Dedifferentiated amniotic fluid mesenchymal stem cell (primary cell): ENCODE data around the gene TMEM40.
"Not testable (repeated sequence)": the region's sequence is repeated elsewhere in the genome, so short reads cannot be mapped to it uniquely, and the experiment has no call there.

Experiments
- DNase-seq: peaks from one replicate; pipeline ENCODE4 v3.0.0-alpha.2; 2016; ENCODE audit errors: extremely low spot score

The TMEM40 gene, protein sequence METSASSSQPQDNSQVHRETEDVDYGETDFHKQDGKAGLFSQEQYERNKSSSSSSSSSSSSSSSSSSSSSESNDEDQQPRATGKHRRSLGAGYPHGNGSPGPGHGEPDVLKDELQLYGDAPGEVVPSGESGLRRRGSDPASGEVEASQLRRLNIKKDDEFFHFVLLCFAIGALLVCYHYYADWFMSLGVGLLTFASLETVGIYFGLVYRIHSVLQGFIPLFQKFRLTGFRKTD

DNA sequence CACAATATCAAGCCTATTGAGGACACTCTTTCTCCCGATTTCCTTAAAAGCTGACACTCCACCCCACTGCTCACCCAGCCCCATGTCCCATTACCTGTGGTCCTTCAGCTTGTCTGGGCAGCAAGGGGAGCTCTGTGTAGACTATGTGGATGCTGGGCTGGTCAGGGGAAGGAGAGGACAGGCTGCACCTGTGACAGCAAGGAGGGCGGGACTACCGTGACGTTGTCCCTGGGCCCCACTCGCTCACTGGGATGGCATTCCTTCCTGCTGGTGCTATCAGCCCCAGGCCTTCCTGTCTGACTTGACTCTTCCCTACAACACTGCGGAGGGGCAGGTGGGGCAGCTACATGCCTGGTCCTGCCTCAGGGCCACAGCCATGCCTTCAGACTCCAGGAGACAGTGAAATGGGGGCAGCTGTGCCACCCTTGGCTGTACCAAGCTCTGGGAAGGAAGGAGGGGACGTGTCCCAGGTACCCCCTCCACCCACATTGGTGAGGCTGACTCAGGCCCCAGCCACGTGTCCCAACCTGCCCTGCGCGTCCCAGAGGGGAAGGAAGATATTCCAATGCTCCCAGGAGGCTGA, at the start of gene TMEM40:
Gene TMEM40, minus strand, starts transcription at position 163 of the 583 bp plus-strand sequence. CDS start 9,427 bp downstream, outside the sequence.
- DNase-seq: no peak

DNA sequence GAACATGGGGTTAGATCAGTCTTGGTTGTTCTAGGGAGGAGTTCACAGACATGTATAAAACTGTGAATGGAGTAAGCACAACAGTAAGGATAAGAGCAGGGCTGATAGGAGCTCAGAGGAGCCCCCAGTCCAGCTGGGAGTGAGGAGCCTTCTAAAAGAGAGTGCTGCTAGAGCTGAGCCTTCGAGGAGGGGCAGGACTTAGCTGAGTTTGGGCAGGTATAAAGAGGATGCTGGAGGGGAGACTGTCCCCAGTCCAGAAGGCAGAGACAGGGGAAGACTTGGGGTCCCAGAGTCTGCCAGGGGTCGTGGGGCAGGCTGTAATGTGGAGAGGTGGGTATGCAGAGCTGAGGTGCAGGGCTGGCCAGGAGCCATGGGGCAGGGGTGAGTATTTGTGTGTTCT, 49.5 kb upstream of the TMEM40 start:
- no peak for DNase-seq

DNA sequence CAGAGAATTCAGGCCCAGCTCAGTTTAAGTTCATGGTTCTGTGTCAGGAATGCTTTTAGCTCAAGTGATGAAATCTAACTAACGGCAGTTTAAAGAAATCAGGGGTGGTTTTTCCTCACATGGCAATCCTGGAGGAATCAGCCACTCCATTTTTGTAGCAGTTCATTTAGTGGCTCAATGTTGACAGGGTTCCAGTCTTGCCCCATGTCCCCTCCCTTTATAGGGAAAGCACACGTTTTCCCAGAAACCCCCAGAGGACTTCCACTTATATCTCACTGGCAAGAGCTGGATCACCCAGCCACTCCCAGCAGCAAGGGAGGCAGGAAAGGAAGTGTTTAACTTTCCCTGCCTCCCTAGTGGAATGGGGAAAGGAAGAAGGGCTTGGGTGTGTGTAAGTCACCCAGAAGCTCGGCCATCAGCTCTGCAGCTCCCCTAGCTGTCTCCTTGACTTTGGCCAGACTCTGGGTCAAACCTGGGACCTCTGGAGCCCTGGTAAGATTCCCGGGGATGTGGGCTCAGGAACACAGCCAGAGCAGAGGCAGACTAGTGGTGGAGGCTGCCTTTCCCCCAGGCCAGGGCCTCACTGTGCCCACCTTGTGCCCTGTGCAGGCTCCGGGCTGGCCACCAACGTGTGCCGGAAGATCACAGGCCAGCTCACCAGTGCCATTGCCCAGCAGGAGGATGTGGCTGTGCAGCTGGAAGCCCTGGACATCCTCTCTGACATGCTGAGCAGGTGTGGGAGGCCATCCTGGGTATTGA, 48.7 kb upstream of the TMEM40 start:
- DNase-seq: no peak

DNA sequence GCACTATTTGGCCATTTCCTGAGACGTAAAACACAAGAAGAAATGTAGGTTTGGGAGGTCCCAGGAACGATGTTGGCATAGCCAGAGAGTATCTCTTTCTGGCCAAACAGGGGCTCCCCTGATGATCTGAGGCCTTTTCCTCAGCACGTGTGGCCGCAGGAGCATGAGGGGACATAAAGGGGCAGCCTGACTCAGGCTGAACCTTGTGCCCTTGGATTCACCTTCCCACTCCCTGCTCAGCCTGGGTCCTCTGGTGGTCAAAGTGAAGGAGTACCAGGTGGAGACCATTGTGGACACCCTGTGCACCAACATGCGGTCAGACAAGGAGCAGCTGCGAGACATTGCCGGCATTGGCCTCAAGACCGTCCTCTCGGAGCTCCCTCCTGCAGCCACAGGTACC, 48.0 kb upstream of the TMEM40 start:
- DNase-seq: no peak

DNA sequence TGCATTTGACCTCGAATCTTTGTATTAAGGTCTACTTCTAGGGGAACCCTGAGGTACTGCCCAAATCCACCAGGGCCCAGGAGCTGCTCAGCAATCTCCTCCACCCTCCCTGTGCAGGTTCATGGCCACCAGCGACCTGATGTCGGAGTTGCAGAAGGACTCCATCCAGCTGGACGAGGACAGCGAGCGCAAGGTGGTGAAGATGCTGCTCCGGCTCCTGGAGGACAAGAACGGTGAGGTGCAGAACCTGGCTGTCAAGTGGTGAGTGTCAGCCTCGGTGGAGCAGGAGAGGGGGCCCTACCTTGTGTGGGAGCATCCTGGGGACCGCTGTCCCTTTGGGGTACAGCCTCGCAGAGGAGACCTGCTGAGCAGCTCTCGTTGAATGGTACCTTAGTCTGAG, 44.3 kb upstream of the TMEM40 start:
- DNase-seq: no peak

DNA sequence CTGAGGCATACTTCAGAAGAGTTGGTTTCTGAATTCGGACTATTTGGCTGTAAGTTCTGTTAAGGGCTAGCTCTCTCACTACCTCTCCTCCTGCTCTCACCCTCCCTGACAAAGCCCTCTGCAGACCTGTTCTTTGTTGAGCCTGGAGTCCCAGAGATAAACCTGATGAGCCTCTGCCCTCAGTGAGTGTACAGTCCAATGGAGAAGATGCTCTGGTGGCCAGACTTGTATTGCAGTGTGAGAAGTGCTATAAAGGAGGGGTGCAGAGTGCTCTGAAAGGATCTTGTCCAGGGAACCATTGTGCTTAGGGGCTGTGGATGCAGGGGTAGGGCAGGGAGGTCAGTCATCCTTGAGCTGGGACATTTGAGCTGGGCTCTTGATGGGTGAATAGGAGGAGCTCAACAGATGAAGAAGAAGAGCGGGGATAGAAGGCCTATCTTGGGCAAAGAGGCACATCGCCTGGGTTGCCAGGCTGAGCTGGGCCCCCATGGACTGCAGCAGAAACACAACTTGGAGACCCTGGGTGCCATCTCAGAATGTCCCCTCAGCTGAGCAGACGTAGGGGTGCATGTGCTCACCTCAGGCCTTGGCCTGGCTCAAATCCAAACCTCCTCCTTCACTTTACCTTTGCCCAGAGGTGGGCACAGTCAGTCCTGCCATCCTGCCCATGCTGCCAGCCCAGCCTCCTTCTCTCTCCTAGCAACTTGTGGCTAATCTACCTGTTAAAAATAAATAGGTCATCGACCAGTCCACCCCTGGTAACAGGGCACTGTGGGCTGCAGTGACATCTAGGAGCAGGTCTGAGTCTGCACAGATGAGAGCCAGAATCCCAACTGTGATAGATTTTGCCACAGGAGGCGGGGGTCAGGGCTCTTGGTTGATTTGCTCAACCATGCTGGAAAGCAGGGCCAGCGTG, 40.7 kb upstream of the TMEM40 start:
- DNase-seq: no peak

DNA sequence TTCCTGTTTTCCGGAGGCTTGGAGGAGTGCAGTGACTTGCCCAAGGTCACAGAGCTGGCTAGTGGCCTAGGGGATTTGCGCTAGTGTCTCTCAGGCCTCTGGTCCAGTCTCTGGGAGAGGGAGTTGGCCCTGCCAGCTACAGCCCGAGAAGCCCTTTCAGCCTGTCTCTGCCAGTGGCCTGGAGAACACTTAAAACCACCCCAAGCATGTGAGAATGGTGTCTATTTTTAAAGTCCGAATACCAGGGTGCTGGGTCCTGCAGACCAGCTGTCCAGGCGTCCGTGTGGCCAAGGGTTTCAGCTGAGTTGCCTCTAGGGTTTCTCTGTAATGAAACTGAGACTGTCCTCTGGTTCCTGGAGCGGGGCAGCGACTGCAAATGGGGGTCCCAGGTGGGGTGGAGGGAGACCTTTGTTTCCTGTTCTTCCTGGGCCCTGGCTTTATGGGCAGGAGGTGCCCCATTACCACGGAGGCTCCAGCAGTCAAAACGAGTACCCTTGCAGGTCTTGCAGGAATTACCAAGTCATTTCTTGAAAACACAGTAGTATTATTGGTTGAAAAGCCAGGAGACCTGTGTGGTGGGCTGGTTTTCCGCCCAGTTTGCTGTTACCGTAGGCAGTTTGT, 39.6 kb upstream of the TMEM40 start:
- DNase-seq: no peak

DNA sequence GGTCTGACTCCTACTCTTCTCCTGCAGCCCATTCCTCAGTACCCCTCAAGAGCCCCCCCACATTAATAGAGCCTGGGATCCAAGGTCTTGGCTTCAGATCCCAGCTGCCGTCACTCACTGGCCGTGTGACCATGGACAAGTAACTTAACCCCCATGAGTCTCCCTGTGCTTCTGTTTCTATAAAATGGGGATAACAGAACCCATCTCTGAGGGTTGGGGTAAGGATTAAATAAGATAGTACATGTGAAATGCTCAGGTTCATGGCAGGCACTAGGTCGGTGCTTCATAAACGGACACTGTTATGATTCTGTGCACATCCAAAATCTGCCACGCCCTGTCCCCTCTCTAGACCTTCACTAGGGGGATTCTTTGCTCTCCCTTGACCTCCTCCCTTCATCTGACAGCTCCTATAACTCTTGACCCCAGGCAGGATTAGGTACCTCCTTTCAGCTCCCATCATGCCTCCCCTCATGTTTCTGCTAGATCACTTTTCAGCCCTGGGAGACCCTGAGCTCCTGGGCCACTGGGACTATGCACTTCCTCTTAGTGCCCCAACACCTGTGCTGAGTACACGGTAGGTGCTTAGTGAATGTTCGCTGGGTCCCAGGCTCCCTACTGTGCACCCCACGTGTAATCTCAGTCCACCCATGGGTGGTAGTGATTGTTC, 39.0 kb upstream of the TMEM40 start:
- DNase-seq: no peak

DNA sequence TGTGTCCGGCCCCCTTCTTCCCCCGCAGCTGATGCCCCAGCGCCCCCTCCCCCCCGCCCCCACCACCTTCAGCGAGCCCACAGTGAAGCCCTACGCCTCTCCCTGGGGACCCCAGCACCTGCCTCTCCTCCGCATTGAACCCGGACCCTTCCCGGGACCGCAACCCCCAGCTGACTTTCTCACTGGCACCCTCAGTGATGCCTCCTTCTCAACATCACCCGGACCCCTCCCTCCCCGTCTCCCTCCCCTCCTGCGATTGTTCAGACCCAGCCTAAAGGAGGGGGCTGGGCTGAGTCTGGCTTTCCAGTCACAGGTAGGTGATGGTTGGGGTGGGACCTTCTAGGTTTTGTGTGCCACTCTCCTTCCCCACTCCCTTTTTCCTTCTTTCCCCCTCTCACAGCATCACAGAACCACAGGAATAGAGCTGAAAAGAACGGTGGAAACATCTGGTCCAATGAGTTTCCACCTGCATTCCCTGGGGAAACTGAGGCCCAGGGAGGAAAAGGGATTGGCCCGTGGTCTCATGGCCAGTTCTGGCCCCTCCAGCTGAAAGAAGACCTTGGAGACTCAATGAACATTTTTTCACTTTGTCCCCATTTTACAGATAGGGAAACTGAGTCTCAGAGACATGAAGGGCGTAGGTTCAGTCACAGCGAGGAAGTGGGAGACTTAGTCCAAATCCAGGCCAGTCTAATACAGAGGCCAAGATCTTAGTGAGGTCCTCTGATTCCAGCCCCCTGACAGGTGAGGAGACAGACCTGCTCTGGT, 38.2 kb upstream of the TMEM40 start:
- DNase-seq: no peak

DNA sequence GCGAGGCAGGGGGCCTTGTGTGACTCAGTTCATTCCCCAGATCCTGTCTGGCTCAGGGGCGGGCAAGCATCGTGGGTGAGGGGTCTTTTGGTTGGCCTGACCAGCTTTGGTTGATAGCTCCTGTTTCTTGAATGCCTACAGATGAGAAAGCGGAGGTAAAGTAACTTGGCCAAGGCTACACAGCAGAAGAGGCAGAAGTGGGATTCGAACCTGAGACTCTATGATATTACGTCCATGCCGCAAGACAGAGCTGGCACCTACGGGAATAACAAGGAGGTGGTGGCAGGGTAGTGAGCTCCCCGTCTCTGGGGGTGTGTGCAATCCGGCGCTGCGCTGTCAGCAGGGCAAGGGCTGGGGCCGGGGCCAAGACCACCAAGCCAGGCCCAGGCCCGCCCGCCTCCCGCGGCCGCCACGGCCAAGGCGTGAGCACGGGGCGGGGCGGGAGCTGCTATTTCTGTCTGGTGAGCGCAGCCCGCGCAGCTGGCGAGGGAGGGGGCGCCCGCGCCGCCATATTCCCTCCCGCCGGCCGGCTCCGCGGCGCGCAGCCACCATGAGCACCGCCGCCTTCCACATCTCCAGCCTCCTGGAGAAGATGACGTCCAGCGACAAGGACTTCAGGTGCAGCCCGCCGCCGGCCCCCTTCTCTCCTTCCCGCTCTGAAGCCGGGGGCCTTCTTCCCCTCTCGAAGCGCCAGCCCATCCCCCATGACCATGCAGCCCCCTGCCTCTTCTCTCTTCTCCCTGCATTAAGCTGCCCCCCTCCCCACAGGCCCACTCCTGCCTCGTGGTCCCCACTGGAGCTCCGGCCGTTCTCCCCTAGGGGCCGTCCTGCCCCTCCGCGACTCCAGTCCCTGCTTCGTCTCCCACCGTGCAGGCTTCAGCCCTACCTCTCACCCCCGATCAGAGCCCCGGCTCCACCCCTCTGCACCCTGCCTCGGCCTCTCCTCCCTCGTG, 37.4 kb upstream of the TMEM40 start, which contains the start of gene CAND2:
Gene CAND2, plus strand, starts transcription at position 510 of the 953 bp plus-strand sequence. Its CDS starts 41 bp downstream, at position 551.
- no peak for DNase-seq

DNA sequence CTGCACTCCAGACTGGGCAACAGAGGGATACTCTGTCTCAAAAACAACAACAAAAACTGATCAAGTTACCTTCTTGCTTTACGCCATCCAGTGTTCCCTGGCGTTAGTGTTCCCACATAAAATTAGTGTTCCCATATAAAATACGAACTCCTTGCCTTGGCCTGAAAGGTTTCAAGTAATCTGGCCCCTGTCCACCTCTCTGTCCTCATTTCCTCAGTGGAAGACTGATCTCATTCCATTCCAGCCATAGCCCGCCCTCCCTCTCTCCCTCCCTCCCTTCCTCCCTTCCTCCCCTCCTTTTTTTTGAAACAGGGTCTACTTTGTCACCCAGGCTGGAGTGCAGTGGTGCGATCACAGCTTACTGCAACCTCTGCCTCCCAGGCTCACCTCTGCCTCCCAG, 34.6 kb upstream of the TMEM40 start:
- DNase-seq: no peak

DNA sequence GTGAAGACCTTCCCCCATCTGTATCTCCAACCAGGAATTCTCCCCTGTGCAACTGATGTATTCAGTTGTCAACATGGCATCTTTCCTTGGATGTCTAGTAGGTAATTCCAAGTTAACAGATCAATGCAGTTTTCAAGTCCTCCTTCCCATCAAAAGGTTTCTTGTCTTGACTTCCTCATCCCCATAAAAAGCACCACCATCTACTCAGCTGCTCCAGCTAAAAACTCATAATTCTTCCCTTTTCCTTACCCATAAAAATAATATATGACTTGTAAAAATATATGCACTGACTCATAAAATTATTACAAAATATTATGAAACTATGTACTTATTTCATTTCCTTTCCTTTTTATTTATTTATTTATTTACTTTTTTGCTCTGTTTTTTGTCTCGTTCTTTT, 32.4 kb upstream of the TMEM40 start:
- DNase-seq: no peak

DNA sequence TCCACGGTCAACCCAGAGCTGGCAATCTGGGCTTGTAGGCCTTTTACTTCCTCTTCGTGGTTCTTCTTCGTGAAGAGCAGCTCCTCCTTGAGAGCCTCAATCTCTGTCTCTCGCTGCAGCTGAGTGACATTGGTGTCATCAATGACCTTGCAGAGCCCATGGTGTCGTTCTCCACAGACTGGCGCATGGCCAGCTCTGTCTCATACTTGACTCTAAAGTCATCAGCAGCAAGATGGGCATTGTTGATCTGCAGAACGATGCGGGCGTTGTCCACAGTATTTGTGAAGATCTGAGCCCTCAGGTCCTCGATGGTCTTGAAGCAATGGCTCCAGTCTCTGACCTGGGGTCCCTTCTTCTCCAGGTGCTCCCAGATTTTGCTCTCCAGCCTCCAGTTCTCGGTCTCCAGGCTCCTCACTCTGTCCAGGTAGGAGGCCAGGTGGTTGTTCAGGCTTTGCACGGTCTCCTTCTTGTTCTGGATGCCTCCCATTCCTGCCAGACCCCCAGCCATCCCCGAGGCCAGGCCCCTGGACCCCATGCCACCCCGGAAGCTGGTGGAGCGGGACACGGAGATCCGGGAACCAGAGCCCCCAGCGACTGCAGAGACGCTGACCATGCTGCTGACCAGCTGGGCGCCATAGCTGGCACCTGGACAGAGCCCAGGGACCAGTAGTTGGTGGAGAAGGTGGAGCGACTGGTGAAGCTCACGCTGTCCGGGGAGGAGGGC, 29.1 kb upstream of the TMEM40 start:
- not testable (repeated sequence) for DNase-seq

DNA sequence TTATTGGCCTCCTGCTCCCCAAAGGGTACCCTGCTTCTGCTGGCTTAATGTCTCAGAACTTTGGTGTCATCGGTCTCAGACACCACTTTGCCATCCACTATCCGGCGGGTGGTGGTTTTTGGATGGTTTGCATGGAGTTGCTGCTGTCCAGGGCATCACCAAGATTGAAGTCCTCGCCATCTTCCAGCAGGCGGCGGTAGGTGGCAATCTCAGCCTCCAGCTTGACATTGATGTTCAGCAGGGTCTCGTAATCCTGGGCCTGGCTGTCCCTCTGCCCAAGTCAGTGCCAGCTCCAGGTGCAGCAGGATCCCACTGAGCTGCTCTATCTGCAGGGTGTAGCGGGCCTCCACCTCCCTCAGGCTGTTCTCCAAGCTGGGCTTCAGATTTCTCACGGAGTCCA, 28.3 kb upstream of the TMEM40 start:
- DNase-seq: not testable (repeated sequence)

DNA sequence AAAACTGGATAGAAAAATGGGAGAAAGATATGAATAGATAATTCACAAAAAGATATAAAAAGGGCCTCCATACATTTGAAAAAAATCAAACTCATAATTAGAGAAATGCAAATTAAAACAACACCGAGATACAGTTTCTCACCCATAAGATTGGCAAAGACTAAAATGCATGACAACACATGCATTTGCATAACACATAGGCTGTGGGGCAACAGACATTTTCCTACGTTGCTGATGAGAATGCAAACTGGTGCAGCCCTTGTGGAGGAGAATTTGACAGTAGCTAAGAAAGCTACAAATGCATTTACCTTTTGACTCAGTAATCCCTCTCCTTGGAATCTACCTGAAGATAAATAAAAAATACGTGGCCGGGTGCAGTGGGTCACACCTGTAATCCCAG, 26.0 kb upstream of the TMEM40 start:
- no peak for DNase-seq

DNA sequence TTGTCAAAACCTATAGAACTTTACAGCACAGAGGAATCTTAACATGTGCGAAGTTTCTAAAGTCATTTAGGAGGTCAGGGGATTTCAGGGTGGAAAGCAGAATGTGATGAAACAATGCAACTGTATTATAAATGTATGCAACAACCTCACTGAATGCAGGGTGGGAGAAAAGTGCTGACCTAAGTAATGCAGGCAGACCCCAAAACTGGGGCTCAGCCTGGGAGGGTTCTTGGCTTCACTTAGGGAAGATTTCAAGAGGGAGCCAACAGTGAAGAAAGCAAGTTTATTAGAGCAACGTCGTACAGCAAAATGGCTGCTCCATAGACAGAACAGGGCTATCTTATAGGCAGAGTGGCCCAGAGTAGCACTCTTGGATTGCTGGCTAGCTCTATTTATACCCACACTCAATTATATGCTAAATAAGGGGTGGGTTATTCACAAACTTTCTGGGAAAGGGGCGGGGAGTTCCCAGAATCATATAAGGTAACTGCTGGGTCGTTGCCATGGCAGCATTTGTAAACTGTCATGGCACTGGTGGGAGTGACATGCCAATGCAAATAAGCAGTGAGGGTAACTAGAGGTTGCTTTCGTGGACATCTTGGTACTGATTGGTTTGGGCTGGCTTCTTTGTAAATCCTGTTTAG, 23.2 kb upstream of the TMEM40 start:
- no peak for DNase-seq

DNA sequence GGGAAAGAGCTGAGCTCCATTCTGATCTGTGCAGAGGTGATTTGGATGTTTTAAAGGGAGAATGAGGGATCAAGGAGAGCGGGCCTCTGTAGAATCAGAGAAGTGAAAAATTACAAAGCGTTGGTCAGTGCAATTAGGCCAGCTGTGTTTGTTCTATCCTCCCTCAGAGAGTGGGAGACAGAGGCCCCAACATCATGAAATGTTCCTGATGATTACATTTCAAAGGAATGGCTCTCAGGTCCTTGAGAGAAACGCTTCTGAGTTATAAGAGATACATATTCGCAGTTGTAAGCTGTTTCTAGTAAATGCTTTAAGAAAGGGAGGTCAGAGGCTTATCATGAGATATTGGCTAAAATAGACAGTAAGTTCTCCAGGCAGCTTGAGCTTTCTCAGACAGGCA, 21.7 kb upstream of the TMEM40 start:
- DNase-seq: no peak

DNA sequence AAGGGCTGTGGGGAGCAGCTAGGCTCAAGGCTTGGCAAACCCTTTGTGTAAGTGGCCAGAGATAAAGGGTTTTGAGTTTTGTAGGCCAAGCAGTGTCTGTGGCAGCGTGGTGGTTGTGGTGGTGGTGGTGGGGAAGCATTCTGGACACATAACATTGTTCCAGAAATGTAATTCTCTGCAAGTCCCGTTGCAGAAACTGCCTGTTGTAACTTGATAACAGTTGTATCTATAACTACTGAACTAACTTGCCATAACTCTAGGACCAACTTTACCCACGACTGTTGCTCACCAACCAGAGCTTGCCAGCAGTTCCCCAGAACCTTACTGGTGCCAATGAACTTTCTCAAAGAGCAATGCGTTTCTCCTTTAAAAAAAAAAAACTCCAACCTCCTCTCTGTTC, 18.1 kb upstream of the TMEM40 start:
- no peak for DNase-seq
